ENCODE measurements around the gene CDS2. TPM values are rescaled to one million over a fixed set of nuclear protein-coding genes. Genes with fewer than 3 reads are reported as not detected.

The CDS2 gene
- total RNA-seq, 1 experiment from 2014 or later: 67.4 TPM

DNA sequence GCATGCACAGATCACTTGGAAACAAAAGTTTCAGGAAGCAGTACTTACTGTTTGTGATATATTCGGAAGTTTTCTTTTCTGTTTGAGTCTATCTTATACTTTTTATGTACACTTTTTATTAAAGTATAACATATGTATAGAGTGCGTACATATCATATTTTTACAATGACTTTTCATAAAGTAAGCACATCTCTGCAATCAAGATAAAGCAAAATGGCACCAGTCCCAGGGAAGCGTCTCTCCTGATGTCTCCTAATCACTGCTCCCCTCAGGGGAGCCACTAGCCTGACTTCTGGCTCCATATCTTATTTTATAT, 26.3 kb downstream of the CDS2 start:
- Histone ChIP-seq H3K36me3 (ENCODE audit: insufficient read depth, low read length, poor library complexity, severe bottlenecking) (no peaks in the 10 kb centered on the region), H3K27me3 (replicated peaks; ENCODE audit: insufficient read depth, low read depth, low read length, poor library complexity) (no peaks in the 10 kb centered on the region), H3K4me3 (ENCODE audit: low read depth, low read length, poor library complexity, severe bottlenecking) (no peak overlapping the region), H3K9me3 (ENCODE audit: low read depth, low read length, poor library complexity, severe bottlenecking) (no peaks in the 10 kb centered on the region), H3K4me1 (ENCODE audit: insufficient read depth, low read length, poor library complexity, severe bottlenecking) (peaks cover 19% of the 10 kb centered on the region), H3K27ac (ENCODE audit: low read depth, low read length, poor library complexity, severe bottlenecking) (no peak overlapping the region)
- ChIA-PET CTCF (no interaction called here), POLR2A (ENCODE audit: low non-redundant PET) (no interaction called here)
- BruUV-seq (replicated peaks): no TSS peak
- DNase-seq (ENCODE audit: low spot score): no peak
- TF ChIP-seq, protein P1, sequence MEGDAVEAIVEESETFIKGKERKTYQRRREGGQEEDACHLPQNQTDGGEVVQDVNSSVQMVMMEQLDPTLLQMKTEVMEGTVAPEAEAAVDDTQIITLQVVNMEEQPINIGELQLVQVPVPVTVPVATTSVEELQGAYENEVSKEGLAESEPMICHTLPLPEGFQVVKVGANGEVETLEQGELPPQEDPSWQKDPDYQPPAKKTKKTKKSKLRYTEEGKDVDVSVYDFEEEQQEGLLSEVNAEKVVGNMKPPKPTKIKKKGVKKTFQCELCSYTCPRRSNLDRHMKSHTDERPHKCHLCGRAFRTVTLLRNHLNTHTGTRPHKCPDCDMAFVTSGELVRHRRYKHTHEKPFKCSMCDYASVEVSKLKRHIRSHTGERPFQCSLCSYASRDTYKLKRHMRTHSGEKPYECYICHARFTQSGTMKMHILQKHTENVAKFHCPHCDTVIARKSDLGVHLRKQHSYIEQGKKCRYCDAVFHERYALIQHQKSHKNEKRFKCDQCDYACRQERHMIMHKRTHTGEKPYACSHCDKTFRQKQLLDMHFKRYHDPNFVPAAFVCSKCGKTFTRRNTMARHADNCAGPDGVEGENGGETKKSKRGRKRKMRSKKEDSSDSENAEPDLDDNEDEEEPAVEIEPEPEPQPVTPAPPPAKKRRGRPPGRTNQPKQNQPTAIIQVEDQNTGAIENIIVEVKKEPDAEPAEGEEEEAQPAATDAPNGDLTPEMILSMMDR (conservative IDR thresholded peaks at IDR 0.05; ENCODE audit: low read depth, low read length): no peak
- no peak for TF ChIP-seq EZH2 (IDR thresholded peaks at IDR 0.05; ENCODE audit: borderline replicate concordance, low read depth, low read length, poor library complexity, severe bottlenecking)
- intact Hi-C loops (cut with micrococcal nuclease; ENCODE audit: unreplicated experiment): no loop called here

DNA sequence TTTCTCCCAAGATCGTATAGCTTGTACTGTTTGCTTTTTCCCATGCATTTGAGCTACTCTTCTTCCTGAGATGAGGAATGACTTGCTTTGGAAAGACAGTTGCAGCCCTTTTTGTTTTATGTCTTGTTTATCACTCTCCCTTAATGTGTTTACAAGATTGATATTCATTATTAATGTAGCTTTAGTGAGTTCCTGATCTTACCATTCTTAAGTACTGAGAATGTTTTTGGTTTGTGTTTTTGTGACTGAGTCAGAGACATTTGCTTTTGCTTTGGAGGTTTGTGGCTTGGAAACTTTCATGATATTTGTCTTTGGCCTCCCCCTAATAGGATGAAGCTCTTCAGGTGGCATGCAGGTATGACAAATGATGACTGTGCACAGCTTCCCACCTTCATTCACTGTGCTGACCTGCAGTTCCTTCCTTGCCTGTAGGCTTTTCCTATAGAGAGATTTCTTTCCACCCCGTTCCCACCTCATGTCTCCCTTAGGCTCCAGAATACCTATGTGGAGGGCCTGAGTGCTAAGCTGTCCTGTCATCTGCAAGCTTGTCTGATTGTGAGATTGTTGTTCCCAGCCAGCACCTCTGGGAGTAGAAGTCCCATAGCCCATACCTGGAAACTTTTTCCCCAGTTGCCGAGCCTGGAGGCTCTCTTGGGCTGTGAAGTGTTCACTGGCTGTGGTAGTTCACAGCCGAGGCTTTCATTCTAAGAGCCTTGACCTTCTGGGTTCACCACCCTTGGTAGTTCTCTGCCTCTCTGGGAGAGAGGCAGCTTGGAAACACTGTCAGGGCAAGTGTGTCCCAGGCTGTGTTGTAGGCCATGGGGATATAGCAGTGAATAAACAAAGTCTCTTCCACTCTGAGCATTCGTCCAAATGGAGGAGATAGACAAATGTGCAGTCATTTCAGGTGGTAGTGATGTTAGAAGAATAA, 27.1 kb downstream of the CDS2 start:
- no TSS peak for BruUV-seq (replicated peaks)
- CTCF ChIA-PET: no interaction called here
- no peak overlapping the region for H3K27ac ChIP-seq (ENCODE audit: low read depth, low read length, poor library complexity, severe bottlenecking)
- TF ChIP-seq EZH2 (IDR thresholded peaks at IDR 0.05; ENCODE audit: borderline replicate concordance, low read depth, low read length, poor library complexity, severe bottlenecking): no peak
- TF ChIP-seq, protein P1 (conservative IDR thresholded peaks at IDR 0.05; ENCODE audit: low read depth, low read length): no peak
- no peak overlapping the region for H3K4me3 ChIP-seq (ENCODE audit: low read depth, low read length, poor library complexity, severe bottlenecking)
- POLR2A ChIA-PET (ENCODE audit: low non-redundant PET): no interaction called here
- no peaks in the 10 kb centered on the region for H3K27me3 ChIP-seq (replicated peaks; ENCODE audit: insufficient read depth, low read depth, low read length, poor library complexity)
- peaks cover 19% of the 10 kb centered on the region for H3K4me1 ChIP-seq (ENCODE audit: insufficient read depth, low read length, poor library complexity, severe bottlenecking)
- H3K9me3 ChIP-seq (ENCODE audit: low read depth, low read length, poor library complexity, severe bottlenecking): no peaks in the 10 kb centered on the region
- intact Hi-C loops (cut with micrococcal nuclease; ENCODE audit: unreplicated experiment): no loop called here
- no peak for DNase-seq (ENCODE audit: low spot score)
- H3K36me3 ChIP-seq (ENCODE audit: insufficient read depth, low read length, poor library complexity, severe bottlenecking): no peaks in the 10 kb centered on the region

DNA sequence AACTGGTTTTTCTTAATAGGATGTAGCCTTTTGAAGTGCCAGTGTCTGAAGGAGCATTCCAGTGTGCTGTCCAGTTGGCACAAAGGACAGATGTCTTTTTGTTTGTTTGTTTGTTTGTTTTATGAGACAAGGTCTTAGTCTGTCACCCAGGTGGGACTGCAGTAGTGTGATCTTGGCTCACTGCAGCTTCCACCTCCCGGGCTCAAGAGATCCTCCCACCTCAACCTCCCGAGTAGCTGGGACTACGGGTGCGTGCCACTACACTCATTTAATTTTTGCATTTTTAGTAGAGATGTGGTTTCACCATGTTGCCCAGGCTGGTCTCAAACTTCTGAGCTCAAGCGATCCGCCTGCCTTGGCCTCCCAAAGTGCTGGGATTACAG, 27.7 kb downstream of the CDS2 start:
- intact Hi-C loops (cut with micrococcal nuclease; ENCODE audit: unreplicated experiment): no loop called here
- TF ChIP-seq EZH2 (IDR thresholded peaks at IDR 0.05; ENCODE audit: borderline replicate concordance, low read depth, low read length, poor library complexity, severe bottlenecking): no peak
- TF ChIP-seq, protein P1 (conservative IDR thresholded peaks at IDR 0.05; ENCODE audit: low read depth, low read length): no peak
- no peaks in the 10 kb centered on the region for H3K27me3 ChIP-seq (replicated peaks; ENCODE audit: insufficient read depth, low read depth, low read length, poor library complexity)
- no peak overlapping the region for H3K4me3 ChIP-seq (ENCODE audit: low read depth, low read length, poor library complexity, severe bottlenecking)
- H3K4me1 ChIP-seq (ENCODE audit: insufficient read depth, low read length, poor library complexity, severe bottlenecking): peaks cover 19% of the 10 kb centered on the region
- no peaks in the 10 kb centered on the region for H3K36me3 ChIP-seq (ENCODE audit: insufficient read depth, low read length, poor library complexity, severe bottlenecking)
- ChIA-PET CTCF (no interaction called here), POLR2A (ENCODE audit: low non-redundant PET) (no interaction called here)
- no peak overlapping the region for H3K27ac ChIP-seq (ENCODE audit: low read depth, low read length, poor library complexity, severe bottlenecking)
- DNase-seq (ENCODE audit: low spot score): no peak
- BruUV-seq (replicated peaks): no TSS peak
- H3K9me3 ChIP-seq (ENCODE audit: low read depth, low read length, poor library complexity, severe bottlenecking): no peaks in the 10 kb centered on the region
